HG03060 (cell line): ENCODE results near the gene PPDPF.

Experiments used
- ATAC-seq: cut with Tn5 transposase; IDR thresholded peaks from one replicate; pipeline ENCODE4 v1.9.1; 2021; ENCODE audit warnings: low read depth, moderate number of reproducible peaks; ENCODE audit not compliant: unreplicated experiment

PPDPF gene

DNA sequence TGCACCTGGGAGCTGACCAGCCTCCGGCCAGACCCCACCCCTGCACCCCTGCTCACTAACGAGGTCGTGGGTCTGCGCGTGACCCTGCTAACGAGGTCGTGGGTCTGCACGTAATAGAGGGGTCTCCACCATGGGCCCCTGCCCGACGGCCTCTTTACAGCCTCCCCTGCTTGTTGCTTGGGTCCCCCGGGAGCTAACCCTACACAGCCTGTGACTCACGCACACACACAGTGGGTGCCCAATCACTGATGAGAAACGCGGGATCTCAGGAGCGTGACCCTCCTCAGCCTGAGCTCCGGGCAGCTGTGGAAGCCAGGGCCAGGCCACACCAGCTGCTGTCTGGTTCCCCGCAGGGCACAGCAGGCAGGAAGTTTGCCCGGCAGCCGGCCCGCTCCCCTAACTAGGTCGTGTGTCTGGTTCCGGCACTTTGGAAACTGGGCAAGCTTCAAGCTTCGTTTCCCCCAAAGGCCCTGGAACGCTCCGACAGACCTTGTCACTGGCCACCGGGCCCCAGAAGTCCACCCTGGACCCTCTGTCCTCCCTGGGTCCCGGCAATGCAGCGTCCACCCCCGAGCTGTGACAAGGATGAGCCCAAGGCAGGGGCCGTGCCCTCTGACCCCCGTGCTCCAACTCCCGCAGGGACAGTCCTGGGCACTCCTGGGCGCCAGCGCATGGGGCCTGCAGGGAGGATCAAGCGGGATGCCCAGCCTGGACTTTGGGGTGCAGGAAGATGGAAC is 15.8 kb downstream of the PPDPF start:
- ATAC-seq: no peak

DNA sequence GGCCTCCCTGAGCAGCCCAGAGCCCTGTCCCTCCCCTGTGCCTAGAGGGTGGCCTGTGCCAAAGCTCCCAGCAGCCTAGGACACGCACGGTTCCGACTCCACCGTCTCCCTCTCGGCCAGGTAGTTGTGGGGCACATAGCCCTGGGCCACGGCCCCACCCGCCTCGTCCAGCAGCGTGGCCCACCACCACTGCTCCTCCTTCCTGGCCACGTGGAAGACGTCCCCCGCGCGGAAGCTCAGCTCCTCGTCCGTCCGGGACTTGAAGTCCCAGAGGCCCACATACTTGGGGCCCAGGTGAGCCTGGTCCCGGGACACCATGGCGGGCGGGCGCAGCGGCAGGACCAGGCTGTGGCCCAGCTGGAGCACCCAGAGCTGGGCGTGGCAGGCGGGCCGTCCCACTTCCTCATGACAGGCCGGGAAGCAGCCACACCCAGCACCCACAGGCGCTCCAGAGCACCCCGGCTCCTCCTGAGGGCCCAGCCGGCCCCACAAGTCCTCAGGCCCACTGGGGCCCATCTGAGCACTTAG is 16.5 kb downstream of the PPDPF start, which contains the start of gene PTK6:
Gene PTK6, minus strand, starts transcription at position 380 of the 528 bp plus-strand sequence. Its CDS starts 62 bp downstream, at position 318.
- no peak for ATAC-seq

DNA sequence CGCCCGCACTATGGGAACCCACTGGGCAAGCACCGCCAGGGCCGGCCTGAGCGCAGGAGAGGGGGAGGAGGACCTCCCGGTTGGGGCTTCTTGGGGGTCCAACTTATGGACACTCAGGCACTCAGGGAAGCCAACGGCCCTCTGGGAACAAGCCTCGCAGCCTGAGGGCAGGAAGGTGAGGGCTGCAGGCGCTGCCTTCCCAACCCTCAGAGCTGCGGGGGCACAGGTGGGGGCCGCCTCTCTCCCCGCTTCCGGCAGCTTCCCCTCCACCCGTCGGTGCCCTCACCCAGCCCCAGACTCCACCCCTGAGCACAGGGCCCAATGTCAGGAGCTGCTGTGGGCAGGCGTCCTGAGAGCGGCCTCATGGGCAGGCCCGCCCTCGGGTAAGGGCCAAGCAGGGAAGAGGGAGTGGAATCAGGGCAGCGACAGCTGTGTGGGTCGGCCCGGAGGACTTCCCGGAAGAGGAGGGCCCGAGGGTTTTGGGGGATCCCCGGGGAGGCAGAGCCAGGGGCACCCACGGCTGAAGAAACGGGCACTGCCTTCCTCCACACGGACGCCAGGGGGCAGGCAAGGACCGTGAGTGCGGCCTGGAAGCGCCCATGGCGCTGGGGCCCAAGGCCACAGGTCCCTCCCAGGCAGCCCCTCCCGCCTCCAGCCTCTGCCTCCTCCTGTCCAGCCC is 17.1 kb downstream of the PPDPF start:
- peak; percentile 90 for ATAC-seq

DNA sequence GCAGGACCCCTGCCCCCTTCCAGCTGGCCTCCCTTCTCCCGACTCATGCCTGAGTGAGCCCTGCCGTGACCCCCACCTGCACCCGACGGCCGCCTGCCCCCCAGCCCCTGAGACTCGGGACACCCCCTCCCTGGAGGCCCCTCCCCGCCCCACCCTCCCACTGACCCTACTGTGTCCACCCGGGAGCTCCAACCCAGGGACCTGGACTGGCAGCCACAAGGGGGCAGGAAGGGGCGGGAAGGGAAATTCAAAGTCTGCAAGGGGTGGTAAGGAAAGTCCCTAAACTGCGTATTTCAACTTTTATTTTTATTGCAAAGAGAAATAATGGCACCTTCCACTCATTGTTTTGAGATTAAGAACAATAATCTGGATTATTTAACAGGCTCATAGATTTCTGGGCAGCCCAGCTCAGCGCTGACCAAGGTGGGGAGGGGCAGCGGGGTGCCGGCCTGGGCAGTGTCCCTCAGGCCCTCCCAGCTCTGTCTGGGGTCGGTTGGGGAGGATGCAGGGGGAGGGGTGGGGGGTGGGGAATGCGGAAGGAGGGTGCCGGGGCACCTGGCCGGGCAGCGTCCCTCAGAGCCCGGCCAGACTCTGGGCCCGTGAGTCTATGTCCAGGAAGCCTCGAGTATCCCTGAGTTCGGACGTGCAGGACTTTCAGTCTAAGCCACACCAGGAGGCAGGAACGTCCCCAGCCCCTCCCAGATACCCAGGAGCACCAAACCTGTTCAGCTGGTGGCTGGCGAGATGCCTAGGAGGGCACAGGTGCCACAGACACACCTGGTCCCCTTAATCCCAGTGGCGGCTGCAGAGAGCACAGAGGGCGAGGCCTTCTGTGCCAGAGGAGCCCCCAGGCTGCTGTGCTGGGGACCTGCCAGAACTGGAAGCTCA is 17.9 kb downstream of the PPDPF start:
- ATAC-seq: no peak

DNA sequence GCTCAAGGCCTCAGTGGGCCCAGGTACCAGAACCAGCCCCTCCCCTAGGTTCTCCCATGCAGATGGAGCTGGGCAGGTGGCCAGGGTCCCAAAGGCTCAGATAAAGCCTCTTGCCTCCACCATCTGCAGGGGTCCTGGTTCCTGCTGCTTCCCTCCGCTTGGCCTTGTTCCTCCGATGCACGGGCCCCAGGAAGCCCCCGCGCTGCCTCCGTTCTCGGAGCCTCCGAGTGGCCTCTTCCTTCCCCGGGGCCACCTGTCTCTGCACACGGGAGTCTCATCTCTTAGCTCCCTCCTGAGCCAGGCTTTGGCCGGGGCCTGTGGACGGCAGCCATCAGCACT is 18.5 kb downstream of the PPDPF start:
- ATAC-seq: no peak

DNA sequence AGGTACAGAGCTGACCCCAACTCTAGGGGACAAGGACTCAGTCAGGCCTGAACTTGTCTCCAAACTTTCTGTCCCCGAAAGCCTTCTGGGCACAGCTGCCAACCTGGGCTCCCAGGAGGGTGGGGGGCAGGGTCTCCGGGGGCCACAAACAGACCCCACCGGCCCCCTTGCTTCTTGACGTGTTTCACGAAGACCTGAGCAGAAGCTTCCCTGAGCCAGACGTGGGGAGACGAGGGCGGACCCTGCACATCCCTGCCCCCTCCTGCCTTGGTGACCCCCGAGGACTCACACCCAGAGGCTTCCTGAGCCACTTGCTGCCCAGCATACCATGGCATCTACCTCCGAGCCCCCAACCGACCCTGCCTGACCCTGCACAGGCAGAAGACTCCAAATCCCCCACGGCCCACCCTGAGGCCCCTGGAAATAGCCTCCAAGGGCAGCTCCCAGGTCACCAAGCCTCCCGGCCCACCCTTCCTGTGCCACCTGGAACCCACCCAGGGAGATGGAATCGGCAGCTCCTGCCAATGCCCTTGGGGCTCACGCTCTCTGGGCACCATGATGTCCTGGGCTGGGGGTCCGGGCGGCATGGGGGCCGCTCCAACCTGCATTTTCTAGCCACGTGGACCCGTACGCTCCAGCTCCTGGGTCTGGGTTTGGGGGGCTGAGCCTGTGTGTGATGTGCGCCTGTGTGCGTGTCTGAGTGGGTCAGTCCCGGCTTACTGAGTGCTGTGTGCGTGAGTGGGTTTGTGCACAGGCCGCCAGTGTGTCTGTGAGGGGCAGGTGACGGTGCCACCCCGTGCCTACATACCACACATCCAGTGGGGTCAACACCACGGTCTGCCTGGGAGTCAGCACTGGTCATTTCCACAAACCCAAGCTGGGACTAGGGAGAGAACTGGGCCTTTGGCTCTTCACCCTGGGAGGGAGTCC is 19.1 kb downstream of the PPDPF start:
- ATAC-seq: no peak

DNA sequence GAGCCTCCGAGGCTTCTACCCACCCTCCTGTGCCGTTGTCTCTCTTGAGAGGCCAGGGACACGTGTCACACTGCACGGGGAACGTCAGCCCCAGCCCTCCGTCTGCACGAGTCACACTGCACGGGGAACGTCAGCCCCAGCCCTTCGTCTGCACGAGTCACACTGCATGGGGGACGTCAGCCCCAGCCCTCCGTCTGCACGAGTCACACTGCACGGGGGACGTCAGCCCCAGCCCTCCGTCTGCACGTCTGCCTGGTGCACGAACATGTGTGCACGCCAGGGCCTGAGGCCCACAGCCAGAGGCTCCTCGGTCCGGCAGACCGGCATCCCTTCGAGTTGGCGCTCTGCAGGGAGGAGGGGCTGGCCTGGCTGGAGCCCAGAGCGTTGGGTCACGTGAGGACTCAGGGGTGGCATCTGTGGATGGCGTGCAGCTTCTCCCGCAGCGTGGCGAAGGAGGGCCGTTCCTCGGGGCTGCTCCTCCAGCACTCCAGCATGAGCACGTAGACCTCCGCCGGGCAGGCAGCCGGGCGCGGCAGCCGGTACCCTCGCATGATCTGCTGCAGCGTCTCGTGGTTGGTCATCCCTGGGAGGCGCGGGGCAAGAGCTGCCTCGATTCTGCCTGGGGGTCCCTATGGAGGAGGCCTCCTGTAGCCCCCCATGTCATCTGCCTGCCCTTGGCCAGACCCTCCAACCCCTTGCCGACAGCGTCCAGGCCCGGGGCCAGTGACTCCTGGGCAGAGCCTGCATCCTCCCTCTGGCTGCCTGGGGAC is 20.0 kb downstream of the PPDPF start:
- ATAC-seq: no peak

DNA sequence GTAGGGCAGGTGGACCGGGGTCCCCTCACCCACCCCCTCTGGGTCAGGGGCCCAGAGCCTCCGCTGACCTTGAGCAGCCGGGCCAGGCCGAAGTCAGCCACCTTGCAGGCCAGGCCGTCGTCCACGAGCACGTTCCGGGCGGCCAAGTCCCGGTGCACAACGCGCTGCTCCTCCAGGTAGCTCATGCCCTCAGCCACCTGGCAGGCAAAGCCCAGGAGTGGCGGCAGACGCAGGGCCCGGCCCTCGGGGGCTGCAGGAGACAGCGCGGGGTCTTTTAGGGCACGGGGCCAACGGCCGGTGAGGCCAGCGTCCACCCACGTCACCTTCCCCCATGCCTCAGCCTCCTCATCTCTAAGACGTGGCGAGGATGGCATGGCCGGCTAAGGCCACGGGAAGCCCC is 20.8 kb downstream of the PPDPF start:
- ATAC-seq: no peak

DNA sequence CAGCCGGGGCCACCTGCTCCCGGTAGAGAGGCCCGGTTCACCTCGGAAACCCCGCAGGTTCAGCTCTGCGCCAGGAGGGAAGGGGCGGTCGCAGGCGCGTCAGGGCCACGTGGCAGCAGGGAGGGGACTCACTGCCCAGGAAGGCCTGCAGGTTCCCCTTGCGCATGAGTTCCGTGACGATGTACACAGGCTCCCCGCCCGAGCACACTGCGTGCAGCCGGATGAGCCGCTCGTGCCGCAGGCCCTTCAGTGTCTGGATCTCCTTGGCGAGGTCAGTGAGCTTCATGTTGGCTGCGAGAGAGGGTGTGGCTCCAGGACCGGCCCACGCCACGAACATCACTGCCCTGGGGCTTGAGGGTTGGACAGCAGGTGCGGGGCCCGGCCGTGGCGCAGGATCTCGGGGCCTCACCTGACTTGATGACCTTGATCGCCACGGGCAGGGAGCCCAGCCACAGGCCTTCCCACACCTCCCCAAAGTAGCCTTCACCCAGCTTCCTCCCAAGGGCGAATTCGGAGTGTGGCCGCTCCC is 21.5 kb downstream of the PPDPF start:
- no peak for ATAC-seq

DNA sequence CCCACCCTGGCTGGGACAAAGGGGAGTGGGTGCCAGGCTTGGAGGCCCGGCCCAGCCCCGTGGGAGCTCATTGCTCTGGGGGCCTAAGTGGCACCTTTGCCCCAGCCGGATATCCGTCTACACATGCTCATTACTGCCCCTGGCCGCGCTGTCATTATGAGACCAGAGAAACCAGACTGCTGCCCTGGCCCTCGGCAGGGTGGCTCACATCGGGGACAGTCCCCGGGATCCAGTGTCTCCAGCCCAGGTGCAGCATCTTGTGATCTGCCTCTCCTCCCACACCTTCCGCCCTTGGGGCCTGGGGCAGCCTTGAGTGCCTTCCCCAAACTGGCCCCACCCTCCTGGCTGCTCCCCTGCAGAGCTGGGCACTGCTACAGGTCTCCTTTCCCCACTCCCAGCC is 22.1 kb downstream of the PPDPF start:
- ATAC-seq: no peak

DNA sequence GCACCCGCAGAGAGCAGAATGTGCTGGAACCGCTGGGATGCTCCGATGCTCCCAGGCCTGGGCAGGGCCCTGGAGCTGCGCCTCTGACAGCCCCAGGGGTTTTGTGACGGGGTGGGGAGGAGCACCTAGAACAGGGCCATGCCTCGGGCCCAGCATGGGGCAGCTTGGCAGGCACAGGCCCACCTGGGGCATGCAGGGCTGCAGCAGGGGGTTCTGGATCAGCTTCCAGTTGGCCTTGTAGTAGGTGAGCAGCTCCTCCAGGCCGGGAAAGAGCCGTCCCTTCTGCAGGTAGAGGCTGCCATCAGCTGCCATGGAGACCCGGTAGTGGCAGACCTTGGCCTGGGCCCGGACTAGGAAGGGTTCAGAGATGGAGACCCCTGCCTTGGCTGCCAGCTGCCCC is 22.6 kb downstream of the PPDPF start:
- no peak for ATAC-seq

DNA sequence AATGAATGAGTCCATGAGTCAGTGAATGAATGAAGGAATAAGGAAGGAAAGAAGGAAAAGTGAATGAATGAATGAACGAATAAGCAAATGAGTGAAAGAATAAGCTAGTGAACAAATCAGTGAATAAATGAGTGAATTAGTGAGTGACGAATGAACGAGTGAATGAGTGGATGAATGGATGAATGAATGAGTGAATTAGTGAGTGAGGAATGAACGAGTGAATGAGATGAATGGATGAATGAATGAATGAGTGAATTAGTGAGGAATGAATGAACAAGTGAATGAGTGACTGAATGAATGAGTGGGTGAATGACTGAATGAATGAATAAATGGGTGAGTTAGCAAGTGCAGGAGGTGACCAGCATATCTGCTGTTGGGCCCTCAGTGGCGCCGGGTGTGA is 23.2 kb downstream of the PPDPF start:
- ATAC-seq: no peak

DNA sequence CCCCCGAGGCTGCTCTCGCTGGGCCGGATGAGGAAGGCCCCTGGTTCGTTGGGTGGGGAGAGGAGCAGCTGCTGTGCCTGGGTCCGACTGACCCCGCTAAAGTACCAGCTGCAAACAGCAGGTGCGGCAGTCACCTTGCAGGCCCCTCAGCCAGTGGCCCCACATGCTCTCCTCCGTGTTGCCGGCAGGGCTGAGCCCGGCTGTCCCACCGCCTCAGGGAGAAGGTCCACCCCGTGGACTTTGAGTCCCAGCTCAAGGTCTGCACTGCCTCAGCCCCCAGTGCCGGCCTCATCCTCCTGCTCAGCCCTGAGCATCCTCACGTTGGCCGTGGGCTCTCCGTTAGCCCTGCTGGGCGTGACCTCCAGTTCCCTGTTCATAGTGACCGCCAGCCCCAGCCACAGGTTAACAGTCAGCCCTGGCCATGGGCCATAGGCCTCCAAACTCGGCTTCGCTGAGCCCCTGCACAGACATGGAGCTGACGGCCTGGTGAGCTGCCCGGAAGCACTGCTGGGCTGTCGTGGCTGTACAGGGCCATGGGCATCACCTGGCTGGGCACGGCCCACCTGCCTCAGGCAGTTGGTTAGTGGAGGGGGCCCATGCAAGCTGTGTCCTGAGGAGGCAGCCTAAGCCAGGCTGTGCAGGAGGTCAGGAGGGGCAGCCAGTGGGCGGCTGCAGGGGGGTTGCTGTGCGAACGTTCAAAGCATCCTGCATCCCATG is 23.8 kb downstream of the PPDPF start:
- no peak for ATAC-seq

DNA sequence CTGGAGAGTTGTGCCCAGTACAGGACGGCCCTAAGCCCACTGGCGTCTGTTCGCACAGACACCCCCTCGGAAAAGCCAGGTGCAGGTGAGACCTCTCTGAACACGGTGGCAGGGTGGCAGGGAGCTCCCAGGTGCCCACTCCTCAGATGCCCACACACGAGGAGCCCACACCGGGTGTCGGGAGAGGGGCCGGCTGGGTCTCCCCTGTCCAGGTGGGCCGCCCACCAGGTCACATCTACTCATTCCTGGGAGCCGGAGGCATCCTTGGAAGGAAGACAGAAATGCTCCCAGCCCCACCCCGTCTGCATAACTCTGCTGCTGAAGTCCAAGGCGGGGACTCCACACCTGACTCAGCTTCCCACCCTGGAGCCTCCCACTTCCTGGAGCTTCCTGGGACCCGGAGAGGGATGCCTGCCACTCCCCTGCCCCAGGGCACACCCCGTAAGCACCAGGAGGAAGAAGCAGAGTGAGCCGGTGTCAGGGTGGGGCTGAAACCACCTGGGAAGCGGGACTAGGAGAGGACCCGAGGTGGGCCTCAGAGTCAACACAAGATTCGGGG is 24.5 kb downstream of the PPDPF start:
- ATAC-seq: no peak

DNA sequence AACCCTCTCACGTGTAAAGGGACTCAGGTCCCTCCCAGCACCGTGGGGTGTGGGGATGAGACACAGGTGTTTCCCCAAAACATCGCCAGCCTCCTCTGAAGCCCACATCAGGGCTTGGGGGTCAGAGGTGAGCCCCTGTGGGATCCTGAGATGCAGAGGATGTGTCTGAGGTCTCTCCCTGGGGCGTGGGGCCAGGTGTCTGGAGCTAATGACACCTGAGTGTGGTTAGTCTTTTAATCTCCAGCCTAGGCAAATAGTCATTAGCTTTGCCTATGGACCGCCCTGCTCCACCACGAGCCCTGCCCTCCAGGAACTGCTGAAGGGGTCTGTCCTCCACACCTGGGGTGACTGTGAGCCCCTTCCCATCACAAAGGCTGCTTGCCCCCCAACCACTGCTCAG is 25.2 kb downstream of the PPDPF start:
- ATAC-seq: no peak

DNA sequence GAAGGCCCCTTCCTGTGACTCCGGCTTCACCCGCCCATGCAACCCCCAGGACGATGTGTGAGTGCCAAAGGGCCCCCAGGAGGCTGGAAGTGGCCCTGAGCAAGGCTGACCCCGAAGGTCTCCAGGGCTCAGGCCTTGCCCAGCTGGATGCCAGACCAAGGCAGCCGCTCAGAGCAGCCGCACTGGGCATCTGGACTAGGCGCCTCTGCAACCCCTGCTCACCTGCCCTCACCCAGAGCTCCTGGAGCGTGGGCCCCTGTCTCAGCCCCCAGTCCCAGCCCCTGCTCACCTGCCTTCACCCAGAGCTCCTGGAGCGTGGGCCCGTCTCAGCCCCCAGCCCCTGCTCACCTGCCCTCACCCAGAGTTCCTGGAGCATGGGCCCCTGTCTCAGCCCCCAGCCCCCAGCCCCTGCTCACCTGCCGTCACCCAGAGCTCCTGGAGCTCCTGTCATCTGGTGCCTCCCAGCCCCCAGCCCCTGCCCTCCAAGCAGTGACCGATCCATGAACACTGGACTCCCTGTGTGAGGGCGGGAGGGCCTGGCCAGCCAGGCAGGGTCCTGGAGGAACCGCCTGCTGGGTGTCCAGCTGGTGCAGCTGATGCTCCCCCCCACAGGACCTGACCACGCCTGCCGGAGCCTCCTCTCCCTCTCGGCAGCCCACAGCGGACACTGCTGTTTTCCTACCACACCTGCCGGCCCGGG is 25.8 kb downstream of the PPDPF start:
- no peak for ATAC-seq

DNA sequence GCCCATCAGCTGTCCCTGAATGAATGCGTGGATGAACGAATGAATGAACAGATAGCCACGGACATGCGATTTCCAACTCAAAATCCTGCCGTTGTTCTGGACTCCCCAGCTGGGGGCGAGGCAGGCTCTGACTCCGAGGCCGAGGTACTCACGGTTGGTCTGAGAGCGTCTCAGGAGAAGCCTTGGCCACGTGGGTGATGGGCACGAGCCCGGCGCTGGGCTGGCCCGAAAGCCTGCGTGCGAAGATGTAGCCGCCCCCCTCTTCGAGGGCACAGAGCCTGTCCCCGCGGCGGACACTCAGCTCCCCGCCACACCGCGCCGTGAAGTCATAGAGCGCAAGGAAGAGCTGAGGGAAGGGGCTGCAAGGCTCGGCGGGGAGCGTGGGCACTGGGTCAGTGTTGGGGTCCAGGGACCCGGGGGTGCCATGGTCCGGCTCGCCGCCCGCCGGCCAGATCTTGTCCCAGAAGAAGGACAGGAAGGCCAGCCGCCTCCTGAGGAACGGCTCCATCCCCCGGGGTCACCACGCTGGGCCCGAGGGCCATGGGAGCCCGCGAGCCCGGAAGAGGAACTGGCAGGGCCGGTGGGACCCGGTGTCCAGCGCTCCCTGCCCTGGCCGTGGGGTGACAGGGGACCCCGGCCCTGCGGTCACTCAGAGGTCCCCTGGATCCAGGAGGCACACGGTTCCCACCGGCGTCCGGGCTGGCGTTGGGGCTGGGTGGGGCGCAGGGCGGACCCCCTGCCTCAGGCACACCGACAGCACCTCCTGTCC is 26.6 kb downstream of the PPDPF start:
- ATAC-seq: no peak
